GM10248 (cell line): ENCODE results near the gene AMZ1.

Experiments
- CTCF ChIA-PET: fragments of 300-600 bp; sonication (Branson Sonifier 250); formaldehyde crosslinking; extraction: SDS; loops from one replicate; lab custom pipeline; 2021; ENCODE audit warnings: antibody characterized with exemption; lab: Yijun Ruan, JAX
- POLR2A ChIA-PET: fragments of 350-650 bp; sonication (Branson Sonifier 250); formaldehyde crosslinking; extraction: SDS; loops from one replicate; lab custom pipeline; 2020; ENCODE audit warnings: antibody characterized with exemption; lab: Yijun Ruan, JAX
- DNase-seq: peaks from one replicate; pipeline ENCODE4 v3.0.0; 2012; ENCODE audit errors: extremely low spot score
- TF ChIP-seq, protein P1 (sequence below): IDR thresholded peaks from 2 replicates; pipeline ENCODE4 v1.5.1; 2012; ENCODE audit warnings: mild to moderate bottlenecking, low read depth; ENCODE audit errors: extremely low read depth, missing control alignments, control extremely low read depth

The AMZ1 gene

DNA sequence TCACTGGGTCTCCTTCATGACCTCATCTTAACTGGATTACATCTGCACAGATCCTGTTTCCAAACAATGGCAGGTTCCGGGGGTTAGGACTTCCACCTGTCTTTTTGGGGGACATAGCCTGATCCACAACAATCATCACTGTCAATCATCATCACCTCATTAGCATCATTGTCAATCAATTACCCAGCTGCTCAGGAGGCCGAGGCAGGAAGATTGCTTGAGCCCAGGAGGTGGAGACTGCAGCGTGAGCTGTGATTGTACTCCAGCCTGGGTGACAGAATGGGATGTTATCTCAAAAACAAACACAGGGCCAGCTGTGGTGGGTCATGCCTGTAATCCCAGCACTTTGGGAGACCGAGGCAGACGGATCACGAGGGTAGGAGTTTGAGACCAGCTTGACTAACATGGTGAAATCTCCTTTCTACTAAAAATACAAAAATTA, 18.7 kb downstream of the AMZ1 start:
- ChIA-PET POLR2A (no interaction called here), CTCF (interaction anchor here (1.0 to 2.8 kb wide), 4 partner anchors 8 to 36 kb away, joined by 3 to 12 read pairs (median 4); no protein-coding TSS in a partner anchor)
- TF ChIP-seq, protein P1, sequence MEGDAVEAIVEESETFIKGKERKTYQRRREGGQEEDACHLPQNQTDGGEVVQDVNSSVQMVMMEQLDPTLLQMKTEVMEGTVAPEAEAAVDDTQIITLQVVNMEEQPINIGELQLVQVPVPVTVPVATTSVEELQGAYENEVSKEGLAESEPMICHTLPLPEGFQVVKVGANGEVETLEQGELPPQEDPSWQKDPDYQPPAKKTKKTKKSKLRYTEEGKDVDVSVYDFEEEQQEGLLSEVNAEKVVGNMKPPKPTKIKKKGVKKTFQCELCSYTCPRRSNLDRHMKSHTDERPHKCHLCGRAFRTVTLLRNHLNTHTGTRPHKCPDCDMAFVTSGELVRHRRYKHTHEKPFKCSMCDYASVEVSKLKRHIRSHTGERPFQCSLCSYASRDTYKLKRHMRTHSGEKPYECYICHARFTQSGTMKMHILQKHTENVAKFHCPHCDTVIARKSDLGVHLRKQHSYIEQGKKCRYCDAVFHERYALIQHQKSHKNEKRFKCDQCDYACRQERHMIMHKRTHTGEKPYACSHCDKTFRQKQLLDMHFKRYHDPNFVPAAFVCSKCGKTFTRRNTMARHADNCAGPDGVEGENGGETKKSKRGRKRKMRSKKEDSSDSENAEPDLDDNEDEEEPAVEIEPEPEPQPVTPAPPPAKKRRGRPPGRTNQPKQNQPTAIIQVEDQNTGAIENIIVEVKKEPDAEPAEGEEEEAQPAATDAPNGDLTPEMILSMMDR = no peak
- DNase-seq = no peak

DNA sequence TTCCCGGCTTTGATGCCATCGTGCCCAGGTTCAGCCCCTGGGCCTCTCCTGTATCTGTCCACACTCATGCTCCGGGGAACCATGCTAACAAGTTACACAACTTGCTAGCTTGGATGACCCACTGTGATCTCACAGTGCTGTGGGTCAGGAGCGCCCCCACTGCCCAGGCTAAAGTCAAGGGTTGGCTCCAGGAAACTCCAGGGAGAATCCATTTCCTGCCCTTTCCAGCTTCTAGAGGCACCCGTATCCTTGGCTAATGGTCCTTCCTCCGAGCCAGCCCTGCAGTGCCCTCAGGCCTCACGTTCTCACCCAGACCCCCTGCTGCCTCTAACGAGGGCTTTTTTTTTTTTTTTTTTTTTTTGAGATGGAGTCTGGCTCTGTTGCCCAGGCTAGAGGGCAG, 19.5 kb downstream of the AMZ1 start:
- ChIA-PET CTCF (interaction anchor here (1.0 to 4.3 kb wide), 3 partner anchors 9 to 37 kb away, joined by 3 to 35 read pairs (median 3); no protein-coding TSS in a partner anchor), POLR2A (no interaction called here)
- TF ChIP-seq, protein P1 = no peak
- DNase-seq = no peak

DNA sequence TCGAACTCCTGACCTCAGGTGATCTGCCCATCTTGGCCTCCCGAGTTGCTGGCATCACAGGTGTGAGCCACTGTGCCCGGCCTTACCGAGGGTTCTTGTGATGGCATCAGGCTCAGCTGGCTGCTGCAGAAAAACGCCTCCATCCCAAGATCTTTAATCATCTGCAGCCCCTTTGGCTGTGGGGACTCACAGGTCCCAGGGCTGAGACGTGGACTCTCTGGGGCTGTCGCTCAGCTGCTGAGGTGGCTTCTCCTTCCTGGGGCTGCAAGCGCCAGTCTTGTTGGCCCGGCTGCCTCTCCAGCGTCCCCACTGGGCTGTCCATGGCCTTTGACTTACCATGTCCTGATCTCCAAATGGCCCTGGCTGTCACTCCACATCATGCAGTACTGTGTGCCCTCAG, 20.0 kb downstream of the AMZ1 start:
- POLR2A ChIA-PET = no interaction called here
- no peak for DNase-seq
- CTCF ChIA-PET = interaction anchor here (0.9 to 4.3 kb wide), 7 partner anchors 8 to 54 kb away, joined by 3 to 65 read pairs (median 25); partner anchors contain the start of gene AMZ1
- TF ChIP-seq, protein P1 = no peak

DNA sequence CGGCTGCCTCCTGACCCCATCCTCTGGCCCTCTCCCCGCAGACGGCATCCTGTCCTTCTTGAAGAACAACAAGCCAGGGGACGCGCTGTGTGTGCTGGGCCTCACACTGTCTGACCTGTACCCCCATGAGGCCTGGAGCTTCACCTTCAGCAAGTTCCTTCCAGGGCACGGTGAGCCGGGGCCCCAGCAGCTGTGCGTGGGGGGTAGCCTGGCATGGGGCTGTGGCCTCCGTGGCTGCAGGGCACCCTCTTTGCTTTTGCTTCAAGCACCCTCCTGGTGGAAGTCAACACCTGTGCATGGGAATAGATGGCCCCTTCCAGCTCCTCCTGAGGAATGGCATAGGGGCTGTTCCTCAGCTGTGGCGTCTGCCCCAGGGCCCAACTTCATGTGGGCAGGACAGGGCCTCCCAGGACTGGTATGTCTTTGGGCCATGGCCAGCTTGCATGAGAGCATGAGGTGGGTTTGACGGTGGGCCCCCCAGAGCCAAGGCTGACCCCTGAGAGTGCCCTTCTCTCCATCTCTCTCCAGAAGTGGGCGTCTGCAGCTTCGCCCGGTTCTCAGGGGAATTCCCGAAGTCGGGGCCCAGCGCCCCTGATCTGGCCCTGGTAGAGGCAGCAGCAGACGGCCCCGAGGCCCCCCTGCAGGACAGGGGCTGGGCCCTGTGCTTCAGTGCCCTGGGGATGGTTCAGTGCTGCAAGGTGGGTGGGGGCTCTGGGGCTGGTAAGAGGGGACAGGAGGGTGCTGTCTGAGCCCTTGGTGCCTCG, 20.7 kb downstream of the AMZ1 start:
- CTCF ChIA-PET = interaction anchor here (0.7 to 4.7 kb wide), 32 partner anchors 8 to 472 kb away, joined by 3 to 65 read pairs (median 8); partner anchors contain the start of genes AMZ1, CHST12 and TTYH3
- POLR2A ChIA-PET = no interaction called here
- TF ChIP-seq, protein P1 = no peak
- no peak for DNase-seq

DNA sequence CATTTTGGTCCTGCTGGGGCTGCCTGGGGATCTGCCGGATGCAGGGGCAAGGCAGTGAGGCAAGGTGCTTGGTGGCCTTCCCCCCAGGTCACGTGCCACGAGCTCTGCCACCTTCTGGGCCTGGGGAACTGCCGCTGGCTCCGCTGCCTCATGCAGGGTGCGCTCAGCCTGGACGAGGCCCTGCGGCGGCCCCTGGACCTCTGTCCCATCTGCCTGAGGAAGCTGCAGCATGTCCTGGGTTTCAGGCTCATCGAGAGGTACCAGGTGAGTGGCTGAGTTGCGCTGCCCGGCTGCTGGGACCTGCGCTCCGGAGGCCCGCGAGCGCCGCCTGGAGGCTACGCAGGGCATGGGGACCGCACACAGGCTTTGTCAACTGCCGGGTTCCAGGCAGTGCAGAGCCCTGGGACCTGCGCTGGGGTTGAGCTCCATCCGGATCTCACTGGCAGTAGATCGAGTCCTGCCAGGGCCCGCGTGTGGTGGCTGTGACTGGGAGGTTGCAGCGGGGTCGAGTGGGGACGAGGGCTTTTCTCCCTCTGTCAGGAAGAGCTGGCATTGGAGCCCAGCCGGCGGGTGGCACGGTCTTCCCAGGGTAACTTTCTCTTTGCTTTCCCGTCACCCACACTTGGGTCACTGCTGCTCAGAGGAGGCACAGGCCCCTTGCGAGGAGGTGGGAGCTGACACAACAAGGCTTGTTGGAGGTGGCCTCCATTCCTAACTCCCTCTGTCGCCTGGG, 21.7 kb downstream of the AMZ1 start:
- ChIA-PET POLR2A (interaction anchor here (1.5 kb wide), 1 partner anchor 11 kb away, joined by 4 read pairs; no protein-coding TSS in a partner anchor), CTCF (interaction anchor here (0.6 to 4.7 kb wide), 60 partner anchors 9 to 473 kb away, joined by 3 to 65 read pairs (median 4); partner anchors contain the start of genes AMZ1, CHST12 and TTYH3)
- TF ChIP-seq, protein P1 = peak; percentile 98
- peak; percentile 90 for DNase-seq

DNA sequence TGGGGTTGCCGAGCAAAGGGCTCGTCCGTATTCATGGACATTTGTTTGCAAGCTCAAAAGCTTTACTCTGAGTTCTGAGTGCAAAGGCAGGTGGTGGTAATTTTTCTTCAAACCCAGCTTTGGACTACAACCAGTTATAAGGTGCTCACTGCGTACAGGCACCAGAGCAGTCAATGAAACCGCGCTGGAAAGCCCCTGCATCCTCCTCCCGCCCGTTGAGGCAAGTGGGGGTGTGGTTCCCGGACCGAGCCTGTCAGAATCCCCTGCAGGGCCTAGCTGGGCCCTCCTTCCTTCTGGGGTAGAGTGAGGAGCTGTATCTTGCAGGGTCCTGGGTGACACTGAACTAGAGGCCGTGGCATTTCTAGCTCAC, 22.3 kb downstream of the AMZ1 start:
- DNase-seq = peak; percentile 81
- TF ChIP-seq, protein P1 = no peak
- CTCF ChIA-PET = interaction anchor here (0.6 to 4.7 kb wide), 56 partner anchors 10 to 306 kb away, joined by 3 to 65 read pairs (median 4); partner anchors contain the start of genes AMZ1, CHST12 and TTYH3
- POLR2A ChIA-PET = interaction anchor here (1.5 kb wide), 1 partner anchor 11 kb away, joined by 4 read pairs; no protein-coding TSS in a partner anchor
